HEK293 (cell line): ENCODE results near the gene ATG4B.

Experiments used
- GFI1B ChIP-seq: fragments of 450-650 bp; formaldehyde crosslinking; IDR thresholded peaks from 2 replicates; pipeline ENCODE4 v1.5.1; 2016; ENCODE audit warnings: missing biosample characterization, missing genetic modification characterization
- GLI2 ChIP-seq: fragments of 450-650 bp; formaldehyde crosslinking; IDR thresholded peaks from 2 replicates; pipeline ENCODE4; 2017; ENCODE audit warnings: missing biosample characterization, missing genetic modification characterization, low read depth, borderline replicate concordance
- HOXA7 ChIP-seq: sonication (generic); formaldehyde crosslinking; IDR thresholded peaks from 2 replicates; pipeline ENCODE4 v1.8.1; 2022; ENCODE audit warnings: missing genetic modification reagents, borderline replicate concordance
- KLF1 ChIP-seq: fragments of 450-650 bp; formaldehyde crosslinking; IDR thresholded peaks from 2 replicates; pipeline ENCODE4 v1.5.1; 2016; ENCODE audit warnings: missing biosample characterization, missing genetic modification characterization
- OSR2 ChIP-seq: fragments of 450-650 bp; formaldehyde crosslinking; IDR thresholded peaks from 2 replicates; pipeline ENCODE4 v1.5.1; 2016; ENCODE audit warnings: missing biosample characterization, missing genetic modification characterization
- OVOL3 ChIP-seq: fragments of 450-650 bp; formaldehyde crosslinking; IDR thresholded peaks from 2 replicates; pipeline ENCODE4 v1.5.1; 2016; ENCODE audit warnings: missing biosample characterization, missing genetic modification characterization
- PRDM6 ChIP-seq: fragments of 450-650 bp; formaldehyde crosslinking; IDR thresholded peaks from 2 replicates; pipeline ENCODE4 v1.5.1; 2017; ENCODE audit warnings: missing biosample characterization, missing genetic modification characterization
- RBAK ChIP-seq: fragments of 450-650 bp; formaldehyde crosslinking; IDR thresholded peaks from 2 replicates; pipeline ENCODE4 v1.5.1; 2016; ENCODE audit warnings: missing biosample characterization, missing genetic modification characterization
- SETDB1 ChIP-seq: IDR thresholded peaks from one replicate; pipeline ENCODE4 v1.6.1; 2017; ENCODE audit warnings: mild to moderate bottlenecking, low read length, moderate library complexity, mixed read lengths; ENCODE audit not compliant: insufficient read length
- SP3 ChIP-seq: fragments of 450-650 bp; formaldehyde crosslinking; IDR thresholded peaks from 2 replicates; pipeline ENCODE4 v1.5.1; 2016; ENCODE audit warnings: missing biosample characterization, missing genetic modification characterization
- TRIM28 ChIP-seq: IDR thresholded peaks from 2 replicates; pipeline ENCODE4 v1.6.1; 2011; ENCODE audit warnings: low read length, control low read depth, borderline replicate concordance
- ZBTB17 ChIP-seq: fragments of 450-650 bp; formaldehyde crosslinking; IDR thresholded peaks from 2 replicates; pipeline ENCODE4 v1.5.1; 2016; ENCODE audit warnings: missing biosample characterization, missing genetic modification characterization
- ZBTB6 ChIP-seq: fragments of 450-650 bp; formaldehyde crosslinking; IDR thresholded peaks from 2 replicates; pipeline ENCODE4 v1.5.1; 2017; ENCODE audit warnings: missing biosample characterization, missing genetic modification characterization
- ZNF146 ChIP-seq: fragments of 450-650 bp; formaldehyde crosslinking; IDR thresholded peaks from 2 replicates; pipeline ENCODE4 v1.5.1; 2016; ENCODE audit warnings: missing biosample characterization, missing genetic modification characterization
- ZNF155 ChIP-seq: fragments of 450-650 bp; formaldehyde crosslinking; IDR thresholded peaks from 2 replicates; pipeline ENCODE4 v1.5.1; 2016; ENCODE audit warnings: missing biosample characterization, missing genetic modification characterization
- ZNF174 ChIP-seq: fragments of 450-650 bp; formaldehyde crosslinking; IDR thresholded peaks from 2 replicates; pipeline ENCODE4 v1.5.0; 2017; ENCODE audit warnings: missing biosample characterization, mild to moderate bottlenecking, missing genetic modification characterization
- ZNF239 ChIP-seq: fragments of 450-650 bp; formaldehyde crosslinking; IDR thresholded peaks from 2 replicates; pipeline ENCODE4 v1.5.1; 2016; ENCODE audit warnings: missing biosample characterization, missing genetic modification characterization
- ZNF311 ChIP-seq: fragments of 450-650 bp; formaldehyde crosslinking; IDR thresholded peaks from 2 replicates; pipeline ENCODE4 v1.5.1; 2017; ENCODE audit warnings: missing biosample characterization, missing genetic modification characterization, borderline replicate concordance
- ZNF362 ChIP-seq: fragments of 450-650 bp; formaldehyde crosslinking; IDR thresholded peaks from 2 replicates; pipeline ENCODE4 v1.5.1; 2016; ENCODE audit warnings: missing biosample characterization, missing genetic modification characterization
- ZNF37A ChIP-seq: fragments of 450-650 bp; IDR thresholded peaks from 2 replicates; pipeline ENCODE4 v1.5.1; 2018; ENCODE audit warnings: missing biosample characterization, missing genetic modification characterization
- ZNF394 ChIP-seq: fragments of 450-650 bp; formaldehyde crosslinking; IDR thresholded peaks from 2 replicates; pipeline ENCODE4 v1.5.1; 2016; ENCODE audit warnings: missing biosample characterization, missing genetic modification characterization, mild to moderate bottlenecking, moderate library complexity, borderline replicate concordance
- ZNF426 ChIP-seq: fragments of 450-650 bp; formaldehyde crosslinking; IDR thresholded peaks from 2 replicates; pipeline ENCODE4 v1.5.1; 2017; ENCODE audit warnings: missing biosample characterization, missing genetic modification characterization, mild to moderate bottlenecking, inconsistent platforms, moderate library complexity
- ZNF530 ChIP-seq: fragments of 450-650 bp; formaldehyde crosslinking; IDR thresholded peaks from 2 replicates; pipeline ENCODE4 v1.5.1; 2016; ENCODE audit warnings: low read depth, missing biosample characterization, missing genetic modification characterization
- ZNF677 ChIP-seq: fragments of 450-650 bp; IDR thresholded peaks from 2 replicates; pipeline ENCODE4 v1.5.0; 2018; ENCODE audit warnings: missing biosample characterization, mild to moderate bottlenecking, missing genetic modification characterization, moderate library complexity
- ZNF747 ChIP-seq: fragments of 450-650 bp; formaldehyde crosslinking; IDR thresholded peaks from 2 replicates; pipeline ENCODE4 v1.5.1; 2016; ENCODE audit warnings: missing biosample characterization, missing genetic modification characterization
- ZNF776 ChIP-seq: fragments of 450-650 bp; formaldehyde crosslinking; IDR thresholded peaks from 2 replicates; pipeline ENCODE4 v1.5.0; 2017; ENCODE audit warnings: missing biosample characterization, missing genetic modification characterization, borderline replicate concordance
- ZSCAN18 ChIP-seq: fragments of 450-650 bp; formaldehyde crosslinking; IDR thresholded peaks from 2 replicates; pipeline ENCODE4 v1.5.1; 2016; ENCODE audit warnings: missing biosample characterization, missing genetic modification characterization
- TF ChIP-seq, protein P1 (sequence below): fragments of 450-650 bp; formaldehyde crosslinking; optimal IDR thresholded peaks from 2 replicates; pipeline ENCODE3; 2016; ENCODE audit warnings: missing biosample characterization, mild to moderate bottlenecking, missing genetic modification characterization
- TF ChIP-seq, protein P2 (sequence below): fragments of 450-650 bp; formaldehyde crosslinking; IDR thresholded peaks from 2 replicates; pipeline ENCODE4 v1.5.1; 2016; ENCODE audit warnings: missing biosample characterization, missing genetic modification characterization, borderline replicate concordance
- TF ChIP-seq, protein P3 (sequence below): fragments of 450-650 bp; IDR thresholded peaks from 2 replicates; pipeline ENCODE4 v1.5.1; 2018; ENCODE audit warnings: missing biosample characterization, mild to moderate bottlenecking, missing genetic modification characterization

Gene ATG4B

GRCh38 chr2:241637018-241637794 lies at the start of gene ATG4B, which contains the start of gene THAP4 (continued):
- TF ChIP-seq ZNF677 (tag by site-specific recombination) (no peak), OVOL3 (tag by site-specific recombination) (no peak), ZNF239 (tag by site-specific recombination) (no peak), ZBTB6 (tag by site-specific recombination) (no peak), ZNF426 (tag by site-specific recombination) (no peak), ZNF146 (tag by site-specific recombination) (no peak), ZNF747 (tag by site-specific recombination) (no peak), SP3 (tag by site-specific recombination) (peak; percentile 61), ZNF174 (no peak), TRIM28 (no peak), SETDB1 (no peak), ZNF530 (tag by site-specific recombination) (no peak), ZNF37A (tag by site-specific recombination) (no peak), OSR2 (tag by site-specific recombination) (no peak), GLI2 (tag by site-specific recombination) (no peak), ZNF311 (tag by site-specific recombination) (no peak), RBAK (tag by site-specific recombination) (no peak), ZNF776 (no peak), ZBTB17 (tag by site-specific recombination) (peak; percentile 95), GFI1B (tag by site-specific recombination) (no peak), ZSCAN18 (peak; percentile 58; the same call in 1 of the 2 replicates), KLF1 (tag by site-specific recombination) (no peak), ZNF394 (tag by site-specific recombination) (no peak), ZNF362 (tag by site-specific recombination) (no peak), PRDM6 (tag by site-specific recombination) (no peak), ZNF155 (tag by site-specific recombination) (no peak), HOXA7 (CRISPR knock-in tag) (no peak)
- TF ChIP-seq, protein P1, sequence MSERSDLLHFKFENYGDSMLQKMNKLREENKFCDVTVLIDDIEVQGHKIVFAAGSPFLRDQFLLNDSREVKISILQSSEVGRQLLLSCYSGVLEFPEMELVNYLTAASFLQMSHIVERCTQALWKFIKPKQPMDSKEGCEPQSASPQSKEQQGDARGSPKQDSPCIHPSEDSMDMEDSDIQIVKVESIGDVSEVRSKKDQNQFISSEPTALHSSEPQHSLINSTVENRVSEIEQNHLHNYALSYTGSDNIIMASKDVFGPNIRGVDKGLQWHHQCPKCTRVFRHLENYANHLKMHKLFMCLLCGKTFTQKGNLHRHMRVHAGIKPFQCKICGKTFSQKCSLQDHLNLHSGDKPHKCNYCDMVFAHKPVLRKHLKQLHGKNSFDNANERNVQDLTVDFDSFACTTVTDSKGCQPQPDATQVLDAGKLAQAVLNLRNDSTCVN, result peak; percentile 92
- TF ChIP-seq, protein P2, sequence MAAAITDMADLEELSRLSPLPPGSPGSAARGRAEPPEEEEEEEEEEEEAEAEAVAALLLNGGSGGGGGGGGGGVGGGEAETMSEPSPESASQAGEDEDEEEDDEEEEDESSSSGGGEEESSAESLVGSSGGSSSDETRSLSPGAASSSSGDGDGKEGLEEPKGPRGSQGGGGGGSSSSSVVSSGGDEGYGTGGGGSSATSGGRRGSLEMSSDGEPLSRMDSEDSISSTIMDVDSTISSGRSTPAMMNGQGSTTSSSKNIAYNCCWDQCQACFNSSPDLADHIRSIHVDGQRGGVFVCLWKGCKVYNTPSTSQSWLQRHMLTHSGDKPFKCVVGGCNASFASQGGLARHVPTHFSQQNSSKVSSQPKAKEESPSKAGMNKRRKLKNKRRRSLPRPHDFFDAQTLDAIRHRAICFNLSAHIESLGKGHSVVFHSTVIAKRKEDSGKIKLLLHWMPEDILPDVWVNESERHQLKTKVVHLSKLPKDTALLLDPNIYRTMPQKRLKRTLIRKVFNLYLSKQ (tag by site-specific recombination), result no peak
- TF ChIP-seq, protein P3, sequence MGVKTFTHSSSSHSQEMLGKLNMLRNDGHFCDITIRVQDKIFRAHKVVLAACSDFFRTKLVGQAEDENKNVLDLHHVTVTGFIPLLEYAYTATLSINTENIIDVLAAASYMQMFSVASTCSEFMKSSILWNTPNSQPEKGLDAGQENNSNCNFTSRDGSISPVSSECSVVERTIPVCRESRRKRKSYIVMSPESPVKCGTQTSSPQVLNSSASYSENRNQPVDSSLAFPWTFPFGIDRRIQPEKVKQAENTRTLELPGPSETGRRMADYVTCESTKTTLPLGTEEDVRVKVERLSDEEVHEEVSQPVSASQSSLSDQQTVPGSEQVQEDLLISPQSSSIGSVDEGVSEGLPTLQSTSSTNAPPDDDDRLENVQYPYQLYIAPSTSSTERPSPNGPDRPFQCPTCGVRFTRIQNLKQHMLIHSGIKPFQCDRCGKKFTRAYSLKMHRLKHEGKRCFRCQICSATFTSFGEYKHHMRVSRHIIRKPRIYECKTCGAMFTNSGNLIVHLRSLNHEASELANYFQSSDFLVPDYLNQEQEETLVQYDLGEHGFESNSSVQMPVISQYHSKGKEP (tag by site-specific recombination), result no peak
